Activated naive CD4-positive, alpha-beta T cell treated with anti-CD3 and anti-CD28 coated beads, Interleukin-2, amount 50 U/mL, for 72 hours (primary cell): ENCODE data around the gene PAK6. TPM values are rescaled to one million over a fixed set of nuclear protein-coding genes. Genes with fewer than 3 reads are reported as not detected.

Experiments used
- ATAC-seq, 2 donors: fragments of 150-1000 bp; cut with Tn5 transposase; 2 replicates each; pipeline ENCODE4 v1.10.0; 2021; ENCODE audit warnings: mild to moderate bottlenecking in 2 of 2, moderate library complexity in 2 of 2
- DNase-seq, 2 donors: peaks; one replicate each; pipeline ENCODE4 v3.0.0; 2021 to 2022; ENCODE audit warnings: low spot score in 2 of 2
- H3K27ac Mint-ChIP-seq, 2 donors: one replicate each; pipeline ENCODE4 v1.8.0; 2022; ENCODE audit warnings: mild to moderate bottlenecking in 2 of 2, mixed read lengths in 2 of 2
- H3K36me3 Mint-ChIP-seq, 2 donors: one replicate each; pipeline ENCODE4 v1.8.0; 2022; ENCODE audit warnings: mixed read lengths in 2 of 2
- H3K9me3 Mint-ChIP-seq, 2 donors: one replicate each; pipeline ENCODE4 v1.8.0; 2022; ENCODE audit warnings: mixed read lengths in 2 of 2
- total RNA-seq, 2 donors: library from RNA; stranded (reverse); gene quantifications; one replicate each; pipeline ENCODE4 v1.2.3, GENCODE V29; 2022

Gene PAK6
- total RNA-seq, 2 donors from 2014 or later: 0.29 to 0.30 TPM

DNA sequence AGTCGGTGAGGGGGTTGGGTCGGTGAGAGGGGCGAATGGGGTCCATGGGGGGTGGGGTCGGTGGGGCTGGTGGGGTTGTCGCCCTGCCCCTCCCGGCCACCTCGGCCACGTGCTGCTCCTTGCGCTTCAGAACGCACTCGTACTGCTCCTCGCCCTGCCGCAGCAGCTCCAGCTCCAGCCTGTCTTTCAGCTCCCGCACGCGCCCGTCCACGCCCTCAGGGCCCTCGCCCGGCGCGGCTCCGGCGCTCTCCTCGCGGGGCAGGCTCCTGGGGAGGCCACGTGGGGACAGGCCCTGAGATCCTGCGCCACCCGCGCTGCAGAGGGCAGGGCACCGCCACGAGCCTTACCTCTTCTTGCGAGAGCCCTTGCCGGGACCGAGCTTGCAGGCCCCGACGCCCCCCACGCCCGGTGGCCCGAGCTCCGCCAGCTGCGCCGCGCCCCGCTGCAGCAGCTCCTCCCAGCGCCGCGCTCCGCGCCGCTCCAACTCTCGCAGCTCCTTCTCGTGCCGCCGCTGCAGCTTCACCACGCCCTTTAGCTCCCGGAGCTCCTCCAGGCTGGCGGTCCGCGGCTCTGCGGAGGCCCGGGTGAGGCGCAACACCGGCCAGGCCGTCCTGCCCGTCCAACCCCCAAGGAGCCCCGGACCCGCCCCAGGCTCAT, 52.2 kb downstream of the PAK6 start:
- no peak for DNase-seq
- H3K36me3 Mint-ChIP-seq: no peaks in the 10 kb centered on the region

DNA sequence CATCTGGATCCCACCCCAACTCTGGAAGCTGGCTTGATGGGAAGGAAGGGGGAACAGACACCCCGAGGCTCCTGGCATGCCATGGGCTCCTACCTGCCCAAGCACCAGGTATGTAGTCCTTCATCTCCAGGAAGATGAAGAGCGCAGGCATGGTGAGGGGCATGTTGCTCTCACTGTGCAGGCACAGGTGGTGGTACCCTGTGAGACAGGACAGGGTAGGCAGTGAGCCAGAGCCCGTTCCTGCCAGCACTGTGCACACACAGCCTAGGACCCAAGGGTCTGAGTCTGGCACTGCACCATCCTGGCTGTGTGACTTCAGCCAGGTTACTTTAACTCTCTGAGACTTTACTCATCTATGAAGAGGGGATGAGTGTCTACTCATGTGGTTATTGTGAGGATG, 53.4 kb downstream of the PAK6 start:
- no peaks in the 10 kb centered on the region for H3K9me3 Mint-ChIP-seq
- ATAC-seq (no peak), DNase-seq (no peak)
- no peak overlapping the region for H3K27ac Mint-ChIP-seq
- H3K36me3 Mint-ChIP-seq: no peaks in the 10 kb centered on the region

More for the DNA sequence above, 52.2 kb downstream of the PAK6 start:
- no peak overlapping the region for H3K27ac Mint-ChIP-seq
- no peaks in the 10 kb centered on the region for H3K9me3 Mint-ChIP-seq
- no peak for ATAC-seq

DNA sequence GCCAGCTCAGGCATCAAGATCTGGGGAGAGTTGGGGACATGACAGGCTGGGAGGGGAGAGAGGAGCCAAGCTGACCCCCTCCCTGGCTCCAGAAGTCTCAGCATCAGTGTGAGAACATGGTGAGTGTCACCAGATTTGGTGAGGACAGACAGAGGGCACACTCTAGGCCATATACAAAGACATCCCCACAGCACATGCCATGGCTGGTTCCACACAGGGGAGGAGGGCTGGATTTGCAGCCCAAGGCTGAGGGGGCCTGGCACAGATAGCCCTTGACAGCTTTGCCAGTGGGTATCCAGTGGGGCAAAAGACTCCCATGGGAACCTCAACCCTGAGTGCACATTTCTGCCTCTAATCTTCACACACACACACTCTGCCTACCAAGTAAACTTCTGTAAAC, 54.1 kb downstream of the PAK6 start:
- H3K36me3 Mint-ChIP-seq: no peaks in the 10 kb centered on the region
- DNase-seq (no peak), ATAC-seq (no peak)
- no peaks in the 10 kb centered on the region for H3K9me3 Mint-ChIP-seq
- no peak overlapping the region for H3K27ac Mint-ChIP-seq

DNA sequence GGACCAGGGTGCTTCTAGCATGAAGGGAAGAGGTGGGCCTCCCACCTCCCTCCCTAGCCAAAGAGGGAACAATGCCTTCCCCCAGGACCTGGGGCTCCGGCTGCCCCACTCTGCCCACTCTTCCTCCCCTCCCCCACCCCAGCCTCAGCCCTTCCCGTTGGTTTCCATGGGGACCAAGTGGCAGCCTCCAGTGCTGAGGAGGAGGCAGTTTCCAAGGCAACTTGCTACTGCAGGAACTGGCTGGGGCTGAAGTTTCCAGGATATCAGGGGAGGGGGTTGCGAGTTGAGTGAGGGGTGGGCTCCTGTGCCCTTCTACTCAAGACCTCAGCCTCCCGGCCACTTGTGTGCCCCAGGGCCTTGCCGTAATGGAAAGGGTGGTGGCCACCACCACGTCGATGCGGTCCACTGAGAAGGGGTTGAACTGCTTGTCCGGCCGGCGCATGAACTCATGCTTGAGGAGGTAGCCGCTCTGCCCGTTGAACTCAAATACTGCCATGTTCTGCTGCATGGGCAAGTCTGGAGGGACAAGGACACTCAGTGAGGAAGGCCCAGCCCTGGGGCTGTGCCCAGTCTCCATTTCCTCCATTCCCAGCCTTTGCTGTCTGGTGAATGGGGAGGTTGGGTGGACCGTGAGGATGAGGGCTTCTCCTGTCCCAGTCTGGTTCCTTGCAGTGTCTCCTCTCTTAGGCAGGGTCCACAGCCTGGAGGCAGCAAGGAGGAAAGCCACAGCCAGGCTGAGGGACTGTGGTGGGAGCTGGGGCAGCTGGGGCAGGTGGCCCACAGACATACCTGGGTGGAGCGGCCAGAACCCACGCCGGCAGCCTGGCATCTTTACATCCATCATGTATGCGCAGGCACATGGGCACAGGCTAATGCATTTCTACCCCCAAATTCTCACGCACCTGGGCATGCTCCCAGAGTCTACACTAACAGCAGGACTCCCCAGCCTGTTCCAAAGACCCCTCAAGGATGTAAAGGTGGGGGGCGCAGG, 55.3 kb downstream of the PAK6 start:
- Mint-ChIP-seq H3K9me3 (no peaks in the 10 kb centered on the region), H3K27ac (no peak overlapping the region), H3K36me3 (peaks cover 3% of the 10 kb centered on the region in 2 donors)
- ATAC-seq: no peak
- no peak for DNase-seq

DNA sequence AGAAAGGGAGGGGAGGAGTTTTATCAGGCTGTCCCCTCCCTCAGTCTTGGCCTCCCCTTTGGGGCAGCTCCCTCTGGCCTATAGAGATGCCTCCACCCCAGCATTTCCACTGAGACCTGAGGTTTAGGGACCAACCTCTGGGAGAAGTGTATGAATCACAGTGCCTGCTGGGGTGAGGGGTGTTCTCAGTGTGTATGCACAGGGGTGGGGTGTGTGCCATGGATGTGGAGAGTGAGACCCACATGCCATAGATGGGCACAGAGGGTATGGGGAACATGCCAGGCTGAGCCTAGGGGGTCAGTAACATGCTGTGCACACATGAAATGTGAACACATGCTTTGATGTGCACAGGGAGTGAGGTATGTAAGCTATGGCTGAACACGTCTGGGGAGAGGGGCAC, 56.4 kb downstream of the PAK6 start:
- Mint-ChIP-seq H3K27ac (peak overlapping the region in 1 of 2 donors; percentile 65), H3K36me3 (peaks cover 7 to 10% of the 10 kb centered on the region in 2 donors), H3K9me3 (no peaks in the 10 kb centered on the region)
- DNase-seq (no peak), ATAC-seq (no peak)

DNA sequence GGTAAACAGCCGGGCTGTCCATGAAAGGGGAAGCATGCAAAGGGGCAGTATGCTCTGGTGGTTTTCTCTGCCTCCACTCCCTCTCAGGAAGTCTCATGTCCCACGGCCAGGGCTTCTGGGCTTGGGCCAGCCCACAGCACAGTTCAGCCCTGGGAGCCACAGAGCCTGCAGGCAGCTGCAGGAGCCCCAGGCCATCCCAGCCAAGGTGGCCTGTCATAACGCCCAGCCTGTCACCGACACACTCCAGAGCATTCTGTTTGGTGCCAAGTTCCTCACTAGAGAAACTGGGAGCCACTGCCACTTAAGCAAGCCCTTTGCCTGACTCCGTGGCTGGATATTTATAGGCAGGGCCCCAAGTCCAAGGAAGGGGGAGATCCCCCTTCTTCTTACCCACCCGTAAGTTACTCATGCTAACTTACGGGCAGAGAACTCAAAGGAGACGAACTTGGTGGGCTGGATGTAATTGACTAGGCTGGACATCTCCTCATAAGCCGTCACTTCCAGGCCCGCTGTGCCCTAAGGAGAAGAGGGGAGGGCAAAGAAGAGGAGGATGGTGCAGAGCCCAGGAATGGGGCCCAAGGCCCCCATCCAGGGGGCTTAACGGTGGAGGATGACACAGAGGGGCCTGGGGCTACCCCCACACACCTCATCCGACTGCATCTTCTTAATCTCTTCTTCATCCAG, 57.2 kb downstream of the PAK6 start:
- DNase-seq (no peak), ATAC-seq (no peak)
- Mint-ChIP-seq H3K36me3 (peaks cover 13 to 17% of the 10 kb centered on the region in 2 donors), H3K27ac (no peak overlapping the region), H3K9me3 (peaks cover 0 to 4% of the 10 kb centered on the region in 2 donors)

DNA sequence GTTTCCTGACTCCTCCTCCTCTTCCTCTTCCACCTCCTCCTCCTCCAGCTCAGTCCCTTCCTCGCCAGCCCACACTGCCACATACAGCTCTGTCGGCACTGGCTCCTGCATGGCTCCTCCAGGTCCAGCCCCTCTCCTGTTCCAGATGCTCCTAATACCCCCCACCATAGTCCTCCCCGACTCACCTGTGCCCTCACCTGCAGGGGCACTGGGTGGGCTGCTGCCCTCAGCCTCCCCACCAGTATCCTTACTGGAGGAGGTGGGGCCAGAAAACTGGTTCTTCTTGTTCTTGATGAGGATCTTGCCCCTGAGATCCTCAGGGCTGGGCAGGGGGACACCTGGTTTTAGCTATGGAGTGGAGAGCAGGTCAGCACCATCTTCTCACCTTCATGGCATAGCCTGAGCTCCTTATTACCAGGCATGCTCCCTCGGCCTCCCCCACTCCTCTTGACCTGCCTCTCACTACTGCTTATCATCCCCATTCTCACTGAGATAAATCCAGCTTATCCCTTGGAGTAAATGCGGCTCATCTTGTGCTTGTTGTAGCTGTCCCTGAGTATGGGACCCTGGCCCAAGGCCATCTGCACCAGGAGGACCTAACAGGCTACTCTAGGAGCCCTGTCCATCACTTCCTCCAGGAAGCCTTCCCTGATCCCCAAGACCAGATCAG, 57.8 kb downstream of the PAK6 start:
- H3K36me3 Mint-ChIP-seq: peaks cover 13 to 23% of the 10 kb centered on the region in 2 donors
- DNase-seq (no peak), ATAC-seq (no peak)
- H3K27ac Mint-ChIP-seq: peak overlapping the region in 1 of 2 donors; percentile 34
- peaks cover 0 to 4% of the 10 kb centered on the region in 2 donors for H3K9me3 Mint-ChIP-seq

DNA sequence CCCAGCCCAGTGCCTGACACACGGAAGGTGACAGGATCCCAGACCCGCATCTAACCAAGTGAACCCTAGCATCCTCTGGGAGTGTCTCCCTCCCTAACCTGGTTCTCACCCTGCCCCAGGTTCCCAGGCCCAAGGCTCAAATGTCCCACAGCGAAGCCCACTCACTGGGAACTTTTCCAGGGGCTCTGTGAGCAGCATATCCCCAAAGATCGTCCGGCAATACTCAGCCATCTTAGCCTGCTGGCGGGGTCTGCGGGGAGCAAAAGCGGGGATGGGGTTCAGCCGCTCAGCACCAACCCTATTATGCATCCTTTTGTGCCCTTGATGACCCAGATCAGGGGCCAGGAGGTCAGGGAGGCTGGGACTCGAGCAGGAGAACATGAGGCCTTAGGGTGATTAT, 58.5 kb downstream of the PAK6 start:
- peaks cover 13 to 26% of the 10 kb centered on the region in 2 donors for H3K36me3 Mint-ChIP-seq
- H3K27ac Mint-ChIP-seq: peak overlapping the region; percentile 34 to 40
- peaks cover 0 to 4% of the 10 kb centered on the region in 2 donors for H3K9me3 Mint-ChIP-seq
- no peak for DNase-seq
- no peak for ATAC-seq

DNA sequence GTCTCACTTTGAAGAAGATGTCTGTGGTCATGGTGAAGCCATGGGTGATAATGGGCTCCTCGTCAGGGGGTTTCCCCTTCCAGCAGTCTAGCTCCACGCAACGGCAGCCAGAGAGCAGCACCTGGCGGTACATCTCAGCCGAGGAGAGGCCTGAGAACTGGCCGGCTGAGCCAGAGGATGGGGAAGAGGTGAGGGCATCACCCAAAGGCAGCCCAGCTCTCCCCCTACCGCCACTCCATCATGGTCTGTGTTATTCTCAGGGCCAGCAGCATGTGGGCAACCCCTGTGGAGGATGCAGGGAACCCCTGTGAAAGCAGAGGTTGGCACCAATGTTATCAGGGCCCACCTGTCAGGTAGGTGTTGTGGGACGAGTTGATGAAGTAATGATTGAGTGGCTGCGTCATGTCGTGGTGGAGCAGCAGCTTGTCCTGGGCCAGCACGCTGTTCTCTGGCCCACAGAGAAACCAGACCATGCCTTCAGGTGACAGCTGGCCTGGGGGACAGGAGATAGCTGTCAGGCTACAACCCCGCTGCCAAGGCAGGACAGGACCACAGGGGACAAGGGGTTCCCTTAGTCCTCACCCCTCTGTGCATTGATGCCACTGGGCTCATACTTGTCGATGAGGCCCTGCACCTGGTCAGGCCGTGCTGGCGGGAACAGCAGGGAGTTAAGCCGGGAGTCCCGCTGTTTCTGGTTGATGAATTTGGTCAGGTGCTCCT, 59.5 kb downstream of the PAK6 start:
- ATAC-seq (no peak), DNase-seq (no peak)
- peaks cover 13 to 26% of the 10 kb centered on the region in 2 donors for H3K36me3 Mint-ChIP-seq
- H3K9me3 Mint-ChIP-seq: peaks cover 0 to 4% of the 10 kb centered on the region in 2 donors
- no peak overlapping the region for H3K27ac Mint-ChIP-seq

DNA sequence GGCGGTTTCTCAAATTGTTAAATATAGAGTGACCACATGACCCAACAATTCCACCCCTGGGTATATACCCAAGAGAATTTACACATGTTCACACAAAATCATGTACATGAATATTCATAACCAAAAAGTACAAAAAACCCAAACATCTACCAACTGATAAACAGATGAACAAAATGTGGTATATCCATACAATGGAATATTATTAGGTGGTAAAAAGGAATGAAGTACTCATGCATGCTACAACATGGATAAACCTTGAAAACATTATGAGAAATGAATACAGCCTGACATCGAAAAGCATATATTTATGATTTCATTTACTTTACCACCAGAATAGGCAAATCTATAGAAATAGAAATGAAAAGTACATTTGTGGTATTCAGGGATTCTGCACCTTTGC, 61.5 kb downstream of the PAK6 start:
- peaks cover 13 to 26% of the 10 kb centered on the region in 2 donors for H3K36me3 Mint-ChIP-seq
- DNase-seq (no peak), ATAC-seq (no peak)
- H3K27ac Mint-ChIP-seq: no peak overlapping the region
- H3K9me3 Mint-ChIP-seq: peaks cover 0 to 4% of the 10 kb centered on the region in 2 donors

DNA sequence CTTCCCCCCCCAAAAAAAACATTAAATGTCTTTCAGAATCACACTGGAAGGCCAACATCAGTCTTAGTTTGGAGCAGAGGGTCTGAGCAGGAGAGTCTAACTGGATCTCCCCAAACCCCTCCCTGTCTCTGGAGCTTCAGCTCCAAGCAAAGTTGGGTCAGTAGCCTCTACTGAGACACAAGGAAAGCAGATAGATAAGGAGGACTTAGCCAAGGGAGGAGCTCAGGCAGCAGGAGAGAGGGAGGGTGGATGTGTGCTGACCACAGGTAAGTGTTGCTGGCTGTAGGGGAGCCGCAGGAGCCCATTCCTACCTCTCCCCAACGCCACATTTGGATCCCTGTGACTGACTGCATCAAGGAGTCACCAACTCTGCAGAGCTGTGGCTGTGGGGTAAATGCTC, 61.9 kb downstream of the PAK6 start:
- ATAC-seq (no peak), DNase-seq (no peak)
- H3K27ac Mint-ChIP-seq: no peak overlapping the region
- H3K36me3 Mint-ChIP-seq: peaks cover 13 to 26% of the 10 kb centered on the region in 2 donors
- peaks cover 0 to 4% of the 10 kb centered on the region in 2 donors for H3K9me3 Mint-ChIP-seq

DNA sequence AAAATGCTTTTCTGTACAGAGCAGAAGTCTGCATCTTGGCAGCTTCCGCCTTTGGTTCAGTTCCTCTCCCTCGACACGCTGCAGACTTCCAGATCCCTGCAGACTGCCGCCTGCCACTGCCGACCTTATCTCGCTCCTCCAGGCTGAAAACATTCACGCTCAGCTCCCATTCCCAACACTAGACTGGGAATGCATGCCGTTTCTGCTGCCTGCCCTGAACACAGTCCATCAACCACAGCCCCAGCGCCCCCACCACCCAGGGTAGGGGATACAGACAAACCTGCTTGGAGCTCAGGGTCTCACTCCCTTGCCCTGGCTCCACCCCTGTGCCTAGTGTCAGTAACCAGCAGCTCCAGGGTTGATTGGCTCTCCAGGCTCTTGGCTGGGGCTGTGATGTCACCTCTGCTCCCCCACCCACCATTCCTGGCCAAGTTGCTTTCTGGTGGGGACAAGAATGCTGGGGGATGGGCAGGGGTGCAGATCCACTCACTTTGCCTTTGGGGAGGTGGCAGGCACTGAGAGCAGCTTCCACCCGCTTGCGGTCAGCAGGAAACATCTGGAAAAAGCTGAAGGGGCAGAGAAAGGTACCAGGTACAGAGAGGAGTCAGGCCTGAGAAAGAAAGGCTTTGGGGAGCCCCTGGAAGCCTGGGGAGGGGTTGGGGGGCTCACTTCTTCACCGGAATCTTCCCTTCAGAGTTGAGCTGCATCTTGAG, 62.8 kb downstream of the PAK6 start:
- no peak for ATAC-seq
- Mint-ChIP-seq H3K27ac (no peak overlapping the region), H3K9me3 (peaks cover 0 to 4% of the 10 kb centered on the region in 2 donors), H3K36me3 (peaks cover 13 to 26% of the 10 kb centered on the region in 2 donors)
- DNase-seq: no peak

DNA sequence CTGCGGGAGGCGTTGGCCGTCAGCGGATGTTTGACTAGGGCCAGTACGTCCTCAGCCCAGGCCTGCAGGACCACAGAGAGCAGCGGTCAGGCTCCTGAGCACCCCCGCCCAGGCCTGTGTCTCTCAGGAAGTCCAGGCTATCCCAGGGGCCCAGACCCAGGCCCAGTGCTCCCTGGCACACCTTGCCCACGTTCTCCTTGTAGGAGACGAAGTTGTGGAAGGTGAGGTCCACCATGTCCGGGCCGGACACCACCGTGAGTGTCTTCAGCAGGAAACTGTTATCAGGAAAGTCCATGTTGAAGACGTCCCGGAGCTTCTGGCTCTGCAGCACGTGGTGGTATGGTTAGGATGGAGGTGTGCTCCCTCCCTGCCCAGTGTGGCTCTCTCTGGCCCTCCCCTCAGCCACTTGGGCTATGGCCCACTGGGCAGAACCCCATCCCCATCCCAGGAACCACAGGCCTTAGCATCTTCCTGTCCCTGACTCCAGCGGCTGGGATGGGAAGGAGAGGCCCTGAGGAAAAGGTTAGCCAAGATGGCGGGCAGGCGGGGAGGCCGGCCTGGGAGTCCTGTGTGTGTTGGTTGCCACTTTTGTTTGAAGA, 63.5 kb downstream of the PAK6 start:
- DNase-seq (no peak), ATAC-seq (no peak)
- Mint-ChIP-seq H3K36me3 (peaks cover 13 to 26% of the 10 kb centered on the region in 2 donors), H3K27ac (no peak overlapping the region), H3K9me3 (peaks cover 0 to 4% of the 10 kb centered on the region in 2 donors)

DNA sequence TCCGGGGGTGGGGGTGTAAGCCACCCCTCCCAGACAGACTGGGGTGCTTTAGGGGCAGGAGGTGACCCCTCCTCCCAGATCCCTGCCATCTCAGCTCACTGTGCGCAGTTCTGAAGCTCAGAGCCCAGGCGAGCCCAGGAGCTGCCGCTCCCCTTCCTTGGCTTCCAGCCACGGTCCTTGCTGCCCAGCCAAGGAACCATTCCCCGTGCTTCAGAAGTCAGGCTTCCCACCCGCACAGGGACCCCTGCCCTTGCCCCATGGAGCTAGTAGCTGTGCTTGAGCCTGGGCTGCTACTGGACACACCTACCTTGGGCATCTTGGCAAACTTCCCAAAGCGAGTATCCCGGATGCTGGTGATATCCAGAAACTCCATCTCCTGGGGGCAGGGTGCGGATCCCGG, 64.1 kb downstream of the PAK6 start:
- H3K9me3 Mint-ChIP-seq: peaks cover 0 to 4% of the 10 kb centered on the region in 2 donors
- ATAC-seq (no peak), DNase-seq (no peak)
- H3K36me3 Mint-ChIP-seq: peaks cover 13 to 26% of the 10 kb centered on the region in 2 donors
- H3K27ac Mint-ChIP-seq: no peak overlapping the region

DNA sequence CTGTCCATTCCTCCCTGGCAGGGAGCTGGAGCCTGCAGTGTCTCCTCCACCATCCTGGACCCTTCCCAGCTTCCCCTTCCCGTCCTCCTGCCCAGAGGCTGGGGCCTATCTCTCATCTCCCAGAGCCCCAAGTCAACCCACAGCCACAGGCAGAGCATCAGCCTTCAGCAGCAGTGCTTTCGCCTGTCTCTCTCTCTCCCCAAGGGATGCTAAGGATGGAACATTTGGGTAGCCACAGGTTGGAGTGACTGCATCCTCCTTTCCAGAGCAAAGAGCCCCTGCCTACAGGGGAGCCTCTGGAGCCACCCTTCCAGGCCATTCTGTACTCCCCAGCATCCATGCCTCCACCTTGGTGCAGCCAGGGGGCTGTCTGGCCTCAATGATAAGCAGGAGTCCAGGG, 64.7 kb downstream of the PAK6 start:
- Mint-ChIP-seq H3K27ac (peak overlapping the region in 1 of 2 donors; percentile 57), H3K36me3 (peaks cover 13 to 26% of the 10 kb centered on the region in 2 donors), H3K9me3 (peaks cover 0 to 4% of the 10 kb centered on the region in 2 donors)
- DNase-seq: no peak
- no peak for ATAC-seq
